Skin epidermis (tissue), 12 donors: ENCODE results near the gene FGF18.

Experiments
- H3K27ac ChIP-seq, 21 experiments: fragments of 200-600 bp; sonication (generic) in 11 of 21; one replicate each; pipeline ENCODE4 v1.5.0; 2020; ENCODE audit warnings: mild to moderate bottlenecking in 3 of 21, inconsistent platforms in 2 of 21, moderate library complexity in 2 of 21
- H3K4me3 ChIP-seq, 7 experiments: fragments of 200-600 bp; sonication (generic) in 2 of 7; one replicate each; pipeline ENCODE4 v1.5.0; 2020; ENCODE audit warnings: inconsistent platforms in 2 of 7, mild to moderate bottlenecking in 2 of 7, moderate library complexity in 1 of 7

FGF18 gene

DNA sequence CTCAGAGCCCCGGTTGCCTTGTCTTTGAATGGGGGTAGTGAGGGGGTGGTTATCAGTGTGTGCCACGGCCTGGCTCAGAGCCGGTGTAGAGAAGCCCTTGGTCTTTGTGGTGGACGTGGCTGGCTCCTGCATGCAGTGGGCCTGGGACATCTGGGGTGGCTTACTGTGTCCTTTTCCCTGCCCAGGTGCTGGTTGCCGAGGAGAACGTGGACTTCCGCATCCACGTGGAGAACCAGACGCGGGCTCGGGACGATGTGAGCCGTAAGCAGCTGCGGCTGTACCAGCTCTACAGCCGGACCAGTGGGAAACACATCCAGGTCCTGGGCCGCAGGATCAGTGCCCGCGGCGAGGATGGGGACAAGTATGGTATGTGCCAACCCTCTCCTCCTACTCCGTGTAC is 16.5 kb downstream of the FGF18 start:
- H3K4me3 ChIP-seq, result no peak overlapping the region
- H3K27ac ChIP-seq, result no peak overlapping the region

DNA sequence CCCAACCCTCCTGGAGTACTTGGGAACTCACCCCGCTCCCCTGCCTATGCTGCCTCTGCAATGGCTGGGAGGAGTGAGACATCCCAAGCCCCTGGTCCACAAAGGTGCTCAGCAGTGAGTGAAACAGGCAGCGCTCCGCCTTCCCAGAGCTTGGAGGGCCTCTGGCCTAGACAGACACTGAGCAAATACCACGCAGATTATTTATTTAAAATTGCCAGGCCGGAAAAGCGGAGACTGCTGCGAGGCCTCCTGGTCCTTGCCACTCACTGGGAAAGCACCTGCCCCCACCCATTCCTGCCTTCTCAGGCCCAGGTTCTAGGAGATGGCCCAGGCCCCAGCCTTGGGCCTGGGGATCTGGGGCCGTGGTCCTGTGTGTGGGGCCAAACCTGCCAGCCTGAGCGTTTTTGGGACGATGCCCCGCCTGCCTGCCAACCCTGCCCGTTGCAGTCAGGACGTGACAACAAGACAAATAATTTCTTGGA is 17.4 kb downstream of the FGF18 start:
- no peak overlapping the region for H3K27ac ChIP-seq
- no peak overlapping the region for H3K4me3 ChIP-seq

DNA sequence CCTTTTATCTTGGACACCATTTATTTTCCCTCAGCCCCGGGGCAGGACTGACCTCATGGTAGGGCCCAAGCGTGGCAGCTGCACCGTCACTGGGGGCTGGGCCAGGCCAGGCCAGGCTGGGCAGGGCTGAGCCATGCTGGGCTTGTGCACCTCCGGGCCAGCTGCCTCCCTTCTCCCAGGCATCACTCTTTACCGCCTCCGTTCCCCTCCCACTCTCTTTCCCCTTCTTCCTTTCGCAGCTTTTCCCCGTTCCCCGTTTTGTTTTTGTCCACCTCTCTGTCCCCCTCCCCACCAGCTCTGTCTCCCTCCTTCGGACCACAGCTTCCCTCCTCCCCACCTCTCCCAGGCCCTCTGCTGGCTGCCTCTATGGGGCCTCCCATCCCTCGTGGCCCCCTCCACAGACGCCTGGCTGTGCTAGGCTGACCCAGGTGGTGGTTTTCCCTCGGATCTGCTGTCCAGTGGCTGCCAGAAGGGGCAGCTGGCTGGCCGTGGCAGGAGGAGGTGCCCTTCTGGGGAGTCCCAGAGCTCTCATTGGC is 17.9 kb downstream of the FGF18 start:
- Histone ChIP-seq H3K27ac (no peak overlapping the region), H3K4me3 (no peak overlapping the region)

DNA sequence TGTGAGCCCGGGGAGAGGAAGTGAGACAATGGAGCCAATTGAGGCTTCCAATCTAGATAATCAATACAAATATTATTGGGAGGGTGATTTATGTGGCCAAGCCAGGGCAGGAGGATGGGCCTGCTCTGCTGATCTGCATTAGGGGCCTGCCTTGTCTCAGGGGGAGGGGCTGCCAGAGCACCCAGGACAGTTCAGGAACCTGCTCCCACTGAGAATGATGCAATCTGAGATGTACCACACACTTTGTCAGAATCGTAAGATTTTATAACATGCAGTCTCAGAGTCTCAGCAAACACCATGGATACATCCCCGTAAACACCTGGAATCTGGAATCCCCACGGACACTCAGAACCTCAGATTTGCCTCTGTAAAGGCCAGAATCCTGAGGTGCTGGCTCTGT is 19.3 kb downstream of the FGF18 start:
- no peak overlapping the region for H3K27ac ChIP-seq
- H3K4me3 ChIP-seq, result no peak overlapping the region

DNA sequence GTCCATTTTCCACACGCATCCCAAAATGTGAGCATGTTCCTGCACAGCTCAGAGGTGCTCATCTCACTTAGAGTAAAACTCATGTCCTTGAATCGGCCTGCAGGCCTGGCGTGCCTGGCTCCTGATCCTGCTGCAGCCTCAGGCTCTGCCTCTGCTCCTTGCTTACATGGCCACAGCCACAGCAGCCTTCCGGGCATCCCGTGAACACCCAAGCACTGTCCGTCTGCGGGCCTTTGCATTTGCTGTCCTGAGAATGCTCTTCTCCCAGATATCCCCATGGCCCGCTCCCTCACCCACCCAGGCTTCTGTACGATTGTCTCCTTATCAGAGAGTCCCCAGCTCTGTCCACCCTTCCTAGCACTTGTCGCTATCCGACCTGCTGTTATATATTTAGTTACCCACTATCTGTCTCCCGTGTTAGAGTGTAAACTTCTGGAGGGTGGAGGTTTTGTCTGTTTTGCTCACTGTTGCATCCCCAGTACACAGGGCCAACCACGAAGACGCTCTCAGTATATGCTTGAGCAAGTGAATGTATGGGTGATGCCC is 21.9 kb downstream of the FGF18 start:
- Histone ChIP-seq H3K27ac (no peak overlapping the region), H3K4me3 (no peak overlapping the region)

DNA sequence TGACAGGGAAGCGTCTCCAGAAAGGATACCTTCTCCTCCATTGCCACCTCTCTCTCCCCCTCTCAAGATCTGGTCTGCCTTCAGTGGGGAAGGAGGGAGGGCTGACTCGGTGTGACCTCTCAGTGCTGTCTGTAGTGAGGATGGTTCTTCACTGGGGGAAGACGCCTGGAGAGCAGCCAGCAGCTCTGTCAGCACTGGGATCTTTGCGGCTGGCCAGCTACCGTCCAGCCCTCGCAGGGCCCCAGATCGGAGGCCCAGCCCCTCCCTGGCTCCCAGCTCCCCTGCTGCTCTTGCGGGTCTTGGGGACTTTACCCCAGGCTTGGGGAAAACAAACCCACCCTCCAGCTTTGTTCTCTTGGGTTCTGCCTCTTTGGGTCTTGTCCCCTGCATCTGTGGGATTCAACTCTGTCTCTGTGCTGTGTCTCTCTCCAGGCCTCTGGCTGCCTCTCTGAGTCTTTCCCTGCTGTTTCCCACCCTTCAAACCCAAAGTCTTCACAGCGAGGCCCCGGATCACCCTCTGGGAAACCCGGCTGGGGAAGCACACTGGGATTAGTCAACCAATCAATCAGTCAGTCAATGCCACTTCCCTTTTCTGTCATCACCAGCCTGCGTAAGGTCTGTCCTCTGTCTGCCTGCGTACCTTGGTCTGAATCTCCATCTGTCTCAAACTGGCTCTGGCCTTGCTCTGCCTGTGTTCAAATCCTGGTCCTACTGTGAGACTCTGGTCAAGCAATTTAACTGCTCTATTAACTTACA is 23.0 kb downstream of the FGF18 start:
- H3K27ac ChIP-seq, result no peak overlapping the region

DNA sequence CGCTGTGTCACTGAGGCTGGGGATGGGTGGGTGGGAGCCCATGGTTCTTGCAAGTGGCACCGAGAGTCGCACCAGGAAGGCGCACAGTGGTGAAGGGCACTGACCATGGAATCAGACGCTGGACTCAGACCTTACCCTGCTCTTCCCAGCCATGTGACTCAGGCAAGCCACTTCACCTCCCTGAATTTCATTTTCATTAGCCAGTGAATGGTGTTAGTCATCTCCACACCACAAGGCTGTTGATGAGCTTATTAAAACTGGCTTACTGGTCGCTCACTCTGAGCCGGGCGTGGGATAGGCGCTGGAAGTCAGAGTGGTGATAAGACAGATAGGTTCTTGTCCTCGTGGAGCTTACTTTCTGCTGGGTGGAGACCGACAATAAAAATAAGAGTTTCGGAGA is 25.1 kb downstream of the FGF18 start:
- Histone ChIP-seq H3K4me3 (no peak overlapping the region), H3K27ac (no peak overlapping the region)

More for the DNA sequence above, 23.0 kb downstream of the FGF18 start:
- no peak overlapping the region for H3K4me3 ChIP-seq

DNA sequence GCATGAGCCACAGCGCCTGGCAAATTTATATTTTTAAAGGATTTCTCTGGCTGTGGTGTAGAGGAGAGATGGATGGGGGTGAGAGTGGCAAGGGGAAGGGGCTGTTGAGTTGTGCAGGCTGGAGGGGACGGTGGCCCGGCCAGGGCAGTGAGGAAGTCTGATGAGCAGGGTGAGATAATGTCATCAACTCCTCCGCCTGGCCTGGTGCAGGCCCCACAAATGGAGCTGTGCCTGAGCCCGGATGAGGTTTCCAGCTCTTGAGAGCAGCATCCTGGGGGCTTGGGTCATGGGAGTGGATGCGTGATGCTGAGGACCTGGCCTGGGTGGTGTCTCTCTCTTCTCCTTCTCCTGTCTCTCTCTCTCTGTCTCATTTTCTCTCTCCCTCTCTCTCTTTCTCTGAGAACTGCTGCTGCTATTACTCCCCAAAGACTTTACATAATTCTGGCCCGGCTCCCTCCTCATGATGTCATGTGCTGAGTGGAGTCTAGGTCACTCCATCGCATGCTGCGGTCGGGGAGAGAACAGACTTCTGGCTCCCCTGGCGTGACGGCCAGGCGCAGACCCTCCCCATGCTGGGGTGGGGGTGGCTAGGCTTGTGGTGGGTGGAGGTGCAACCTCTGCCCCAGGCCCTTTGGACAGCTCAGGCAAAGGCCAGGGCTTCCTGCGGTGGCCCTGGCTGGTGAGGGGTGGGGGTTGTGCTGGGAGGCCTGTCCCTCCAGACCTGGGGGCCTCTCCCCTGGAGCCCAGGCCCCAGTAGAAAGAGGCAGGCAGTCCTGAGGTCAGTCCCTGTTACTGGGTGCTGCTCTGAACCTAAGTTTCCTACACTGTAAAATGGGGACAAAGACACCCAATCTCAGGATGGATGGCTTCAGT is 26.4 kb downstream of the FGF18 start:
- H3K27ac ChIP-seq, result no peak overlapping the region

DNA sequence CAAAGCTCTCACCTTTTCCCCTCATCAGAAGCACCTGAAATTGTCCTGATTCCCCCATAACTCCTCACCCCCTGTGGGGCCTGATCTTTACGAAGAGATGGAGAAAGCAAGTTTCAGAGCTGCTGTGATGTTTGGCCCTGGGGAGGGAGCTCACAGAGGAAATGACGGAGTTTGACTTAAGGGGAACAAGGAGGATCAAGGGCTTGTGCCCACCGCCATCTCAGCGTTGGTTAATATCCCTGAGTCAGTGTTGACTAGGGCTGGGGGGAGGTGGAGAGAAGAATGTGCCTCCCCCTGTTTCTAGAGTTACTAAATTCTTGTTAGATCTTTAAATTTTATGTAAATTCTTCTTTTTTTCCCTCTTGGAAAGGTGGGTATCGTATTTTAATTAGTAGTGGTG is 27.8 kb downstream of the FGF18 start:
- H3K4me3 ChIP-seq, result no peak overlapping the region
- no peak overlapping the region for H3K27ac ChIP-seq

More for the DNA sequence above, 26.4 kb downstream of the FGF18 start:
- no peak overlapping the region for H3K4me3 ChIP-seq

DNA sequence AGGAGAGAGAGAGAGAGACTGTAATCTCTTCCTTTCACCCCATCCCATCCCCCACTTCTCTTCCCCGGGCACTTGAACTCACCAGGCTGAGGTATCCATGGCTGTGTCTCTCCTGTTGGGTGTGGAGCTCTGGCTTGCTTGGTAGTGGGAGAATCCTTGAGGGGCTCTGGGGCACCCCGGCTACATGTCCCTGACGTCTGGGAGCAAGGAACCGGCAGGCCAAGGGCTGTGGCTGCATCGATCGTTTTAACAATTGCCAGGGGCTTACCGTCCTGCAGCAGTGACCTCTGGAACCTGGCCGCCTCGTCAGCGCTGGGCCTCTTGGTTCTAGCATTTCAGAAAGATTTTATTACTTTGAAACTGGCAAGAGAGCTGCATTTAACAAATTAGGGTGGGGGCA is 30.0 kb downstream of the FGF18 start:
- Histone ChIP-seq H3K27ac (no peak overlapping the region), H3K4me3 (no peak overlapping the region)

DNA sequence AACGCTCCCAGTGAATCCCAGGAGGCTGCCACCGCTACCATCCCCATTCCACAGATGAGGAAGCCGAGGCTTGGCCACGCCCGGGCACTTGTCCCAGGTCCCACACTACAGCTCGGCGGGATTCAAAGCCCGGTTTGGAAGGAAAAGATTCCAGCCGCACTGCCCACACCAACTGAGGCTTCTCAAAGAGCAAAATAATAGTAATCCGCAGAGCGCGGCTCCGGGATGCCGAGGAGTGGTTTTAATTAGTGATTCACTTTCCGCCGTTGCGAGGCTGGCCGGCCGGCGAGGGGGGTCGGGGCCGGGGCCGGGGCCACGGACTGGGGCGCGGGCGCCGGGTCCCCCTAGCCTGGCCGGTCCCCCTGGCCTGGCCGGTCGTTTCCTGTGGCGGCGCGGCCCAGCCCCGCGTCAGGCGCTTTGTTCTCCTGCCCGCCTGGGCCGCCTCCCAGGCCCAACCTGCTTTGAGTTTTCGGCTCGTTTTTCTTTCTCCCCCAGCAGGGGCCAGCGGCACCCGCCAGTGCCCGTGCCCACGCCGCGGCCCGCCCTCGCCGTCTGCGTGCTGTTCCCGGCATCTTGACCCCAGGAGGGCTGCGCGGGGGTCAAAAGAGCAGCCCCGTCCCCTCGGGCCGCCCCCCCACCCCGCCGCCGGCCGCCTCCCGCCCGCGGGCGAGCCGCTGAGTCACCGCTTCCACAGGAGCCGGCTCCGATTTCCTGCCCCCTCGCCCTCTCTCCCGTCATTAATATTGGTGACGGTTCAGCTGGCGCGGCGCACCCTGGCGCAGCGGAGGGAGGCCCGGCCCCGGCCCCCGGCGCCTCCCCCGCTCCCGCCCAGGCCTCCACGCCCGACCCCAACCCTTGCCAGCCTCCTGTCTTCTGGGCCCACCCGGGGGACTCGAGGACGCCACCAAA is 31.2 kb downstream of the FGF18 start:
- H3K27ac ChIP-seq, result peak overlapping the region in 20 of 21 experiments; percentile 6 to 95 (median 76)
- peak overlapping the region; percentile 24 to 47 (median 38) for H3K4me3 ChIP-seq

DNA sequence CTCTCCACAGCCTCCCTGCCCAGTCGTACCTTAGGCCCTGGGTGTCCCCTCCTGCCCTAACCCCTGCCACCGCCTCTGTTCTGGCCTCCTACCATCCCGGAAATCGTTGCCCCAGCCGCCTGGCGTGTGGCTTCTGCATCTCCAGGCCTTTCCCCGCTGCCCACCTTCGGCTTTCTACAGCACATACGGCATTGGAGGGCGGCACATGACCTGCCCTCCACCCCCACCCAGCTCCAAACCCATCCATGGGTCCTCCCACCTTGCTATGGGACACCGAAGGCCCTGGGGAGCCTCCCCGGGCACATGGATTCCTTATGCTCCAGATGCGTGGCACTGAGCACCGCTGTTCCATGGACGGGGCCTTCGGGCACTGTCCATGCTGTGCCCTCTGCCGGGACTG is 32.0 kb downstream of the FGF18 start:
- peak overlapping the region in 4 of 7 experiments; percentile 24 to 47 (median 34) for H3K4me3 ChIP-seq
- peak overlapping the region in 13 of 21 experiments; percentile 13 to 95 (median 79) for H3K27ac ChIP-seq

DNA sequence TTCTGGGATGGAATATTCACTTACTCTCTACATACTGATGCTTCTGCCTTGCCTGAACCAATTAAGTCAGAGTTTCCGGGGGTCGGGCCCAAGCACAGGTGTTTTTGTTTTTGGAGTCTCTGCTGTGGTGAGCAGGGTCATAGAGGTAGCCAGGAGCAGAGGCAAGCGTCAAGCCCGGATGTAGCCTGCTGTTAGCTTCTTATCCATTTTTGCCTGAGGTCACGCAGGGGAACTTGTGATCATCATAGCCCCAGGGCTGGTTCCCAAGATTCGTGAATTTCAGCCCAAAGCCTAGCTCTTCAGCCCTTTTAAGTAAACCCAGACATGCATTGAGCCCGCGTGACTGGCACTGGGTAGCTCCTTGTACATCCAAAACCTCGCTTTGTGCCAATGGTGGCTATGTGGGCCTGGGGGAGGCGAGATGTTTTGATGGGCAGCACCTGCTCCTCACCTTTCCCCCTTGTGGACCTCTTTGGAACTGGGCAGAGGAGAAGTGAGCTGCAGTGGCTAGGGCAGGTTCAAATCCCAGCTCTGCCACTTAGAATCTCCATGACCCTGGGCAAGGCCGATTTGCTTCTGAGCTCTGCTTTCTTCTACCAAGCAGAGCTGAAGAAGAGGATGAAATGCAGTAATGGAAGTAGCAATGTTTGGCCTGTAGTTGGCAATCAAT is 33.7 kb downstream of the FGF18 start:
- H3K4me3 ChIP-seq, result no peak overlapping the region
- H3K27ac ChIP-seq, result no peak overlapping the region

DNA sequence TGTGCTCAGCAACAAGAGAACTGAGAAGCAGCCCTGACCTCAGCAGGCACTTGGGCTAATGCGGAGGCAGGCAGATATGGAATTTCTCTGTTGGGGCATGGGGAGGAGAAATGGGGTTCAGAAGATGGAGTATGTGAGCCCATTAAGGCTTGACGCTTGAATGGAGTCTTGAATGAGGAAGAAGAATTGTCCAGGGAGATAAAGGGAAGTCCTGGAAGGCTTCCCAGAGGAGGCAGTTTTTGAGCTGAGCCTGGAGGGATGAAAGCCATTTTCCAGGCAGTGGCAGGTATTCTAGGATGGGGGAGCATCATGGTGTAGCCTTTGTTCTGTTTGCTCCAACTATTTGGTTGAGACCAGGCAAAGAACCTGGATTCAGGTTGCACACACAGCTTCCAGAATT is 34.5 kb downstream of the FGF18 start:
- no peak overlapping the region for H3K27ac ChIP-seq
- H3K4me3 ChIP-seq, result no peak overlapping the region

DNA sequence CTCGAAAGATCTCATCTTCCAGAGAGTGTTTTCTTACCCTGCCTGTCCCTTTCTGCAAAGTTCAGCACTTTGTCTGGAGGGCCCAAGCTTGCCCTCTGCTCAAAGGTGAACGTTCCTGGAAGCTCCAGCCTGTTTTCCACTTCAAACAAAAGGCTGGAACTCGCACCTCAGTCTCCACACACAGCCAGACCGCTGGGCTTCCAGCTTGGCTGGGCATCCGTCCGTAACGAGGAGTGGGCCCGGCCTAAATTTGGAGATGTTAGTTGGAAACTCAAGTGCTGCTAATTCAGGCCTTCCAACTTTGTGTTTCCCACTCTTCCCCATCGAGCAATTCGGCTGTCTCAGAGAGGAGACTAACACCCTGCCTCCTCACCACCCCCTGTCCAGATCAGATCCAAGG is 35.1 kb downstream of the FGF18 start:
- H3K4me3 ChIP-seq, result no peak overlapping the region
- H3K27ac ChIP-seq, result no peak overlapping the region

DNA sequence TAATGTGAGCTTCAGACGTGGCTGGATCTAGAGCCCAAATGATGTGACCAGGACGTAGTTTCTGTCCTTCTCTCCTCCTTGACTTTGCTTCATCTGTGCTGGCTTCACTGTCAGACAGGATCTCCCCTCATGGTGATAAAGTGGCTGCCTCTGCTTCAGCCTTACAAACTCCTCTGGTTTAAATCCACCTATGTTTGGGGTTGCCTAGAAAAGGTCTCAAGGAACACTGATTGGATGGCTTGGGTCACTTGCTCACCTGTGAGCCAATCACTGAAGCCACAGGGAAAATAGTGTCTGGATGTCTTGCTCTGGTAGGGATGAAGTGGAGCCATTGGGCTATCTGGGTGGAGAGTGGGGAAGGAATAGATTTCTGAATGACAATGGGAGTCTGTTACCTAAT is 36.1 kb downstream of the FGF18 start:
- no peak overlapping the region for H3K27ac ChIP-seq
- no peak overlapping the region for H3K4me3 ChIP-seq

DNA sequence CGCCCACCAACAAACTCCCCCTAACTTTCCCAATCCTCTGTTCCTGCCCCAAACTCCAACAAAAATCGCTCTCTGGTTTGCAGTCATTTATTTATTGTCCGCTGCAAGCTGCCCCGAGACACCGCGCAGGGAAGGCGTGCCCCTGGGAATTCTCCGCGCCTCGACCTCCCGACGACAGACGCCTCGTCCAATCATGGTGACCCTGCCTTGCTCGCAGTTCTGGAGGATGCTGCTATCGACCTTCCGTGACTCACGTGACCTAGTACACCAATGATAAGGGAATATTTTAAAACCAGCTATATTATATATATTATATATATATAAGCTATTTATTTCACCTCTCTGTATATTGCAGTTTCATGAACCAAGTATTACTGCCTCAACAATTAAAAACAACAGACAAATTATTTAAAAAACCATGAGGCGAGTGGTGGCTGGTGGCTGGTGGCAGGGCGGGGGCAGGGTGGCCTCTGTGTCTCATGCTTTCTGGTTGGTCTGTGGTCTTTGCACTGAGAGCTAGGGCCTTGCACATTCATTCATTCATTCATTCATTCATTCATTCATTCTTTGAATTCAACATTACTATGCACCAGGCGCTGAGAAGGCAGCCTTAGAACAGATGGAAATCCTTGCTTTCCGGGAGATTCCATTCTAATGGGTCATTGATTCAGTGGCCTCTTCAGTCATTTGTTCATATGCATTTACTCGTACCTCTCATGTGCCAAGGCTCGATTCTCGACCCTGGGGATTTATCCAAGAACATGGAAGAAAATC is 37.9 kb downstream of the FGF18 start:
- no peak overlapping the region for H3K27ac ChIP-seq
- no peak overlapping the region for H3K4me3 ChIP-seq

DNA sequence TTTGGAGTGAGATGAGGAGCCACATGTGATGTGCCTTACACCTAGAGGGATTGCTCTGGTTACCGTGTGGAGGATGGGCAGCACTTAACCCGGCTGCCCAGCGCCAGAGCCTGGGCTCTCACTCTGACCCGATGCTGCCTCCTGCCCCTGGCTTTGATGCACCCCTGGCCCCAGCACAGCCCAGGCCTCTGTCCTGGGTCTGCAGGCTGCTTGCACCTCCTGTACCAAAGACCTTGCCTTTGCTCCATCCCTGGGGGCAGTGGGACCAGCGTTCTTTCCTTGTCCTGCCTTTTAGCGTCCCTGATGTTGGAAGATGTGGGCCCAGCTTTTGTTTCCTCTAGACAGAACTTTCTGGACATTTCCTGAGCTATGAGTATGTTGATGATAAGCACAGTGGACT is 40.4 kb downstream of the FGF18 start:
- H3K4me3 ChIP-seq, result no peak overlapping the region
- no peak overlapping the region for H3K27ac ChIP-seq
